SK-N-SH (cell line): ENCODE measurements around the gene ANKRD44.
"Not testable (repeated sequence)": the region's sequence is repeated elsewhere in the genome, so short reads cannot be mapped to it uniquely, and the experiment has no call there.

ENCODE experiments used
- CHD2 ChIP-seq: fragments of 150-350 bp; IDR thresholded peaks from 2 replicates; pipeline ENCODE4 v1.6.1; 2018; ENCODE audit warnings: low read length; ENCODE audit not compliant: partially characterized antibody
- CTCF ChIP-seq: fragments of 200-600 bp; sonication (generic); IDR thresholded peaks from 2 replicates; pipeline ENCODE4 v1.6.1; 2017; ENCODE audit warnings: antibody characterized with exemption, mild to moderate bottlenecking, moderate library complexity
- FOSL2 ChIP-seq: IDR thresholded peaks from 2 replicates; pipeline ENCODE4 v1.4.0; 2012; ENCODE audit warnings: low read depth, mild to moderate bottlenecking, moderate library complexity, borderline replicate concordance
- GATA2 ChIP-seq: sonication (generic); formaldehyde crosslinking; IDR thresholded peaks from 2 replicates; pipeline ENCODE4 v1.5.0; 2020; ENCODE audit warnings: mild to moderate bottlenecking, missing genetic modification reagents
- MEF2A ChIP-seq: IDR thresholded peaks from 2 replicates; pipeline ENCODE4 v1.4.0; 2012; ENCODE audit warnings: low read depth, borderline replicate concordance
- MXI1 ChIP-seq: IDR thresholded peaks from 2 replicates; pipeline ENCODE4 v1.6.1; 2012; ENCODE audit warnings: mild to moderate bottlenecking, low read depth, low read length, improper control_type of control experiment
- REST ChIP-seq: IDR thresholded peaks from 2 replicates; pipeline ENCODE4 v1.6.1; 2012; ENCODE audit warnings: mild to moderate bottlenecking, low read depth, low read length, moderate library complexity
- RFX5 ChIP-seq: IDR thresholded peaks from 2 replicates; pipeline ENCODE4 v1.6.1; 2012; ENCODE audit warnings: mild to moderate bottlenecking, improper control_type of control experiment, low read length
- TAF1 ChIP-seq: IDR thresholded peaks from 2 replicates; pipeline ENCODE4 v1.6.1; 2012; ENCODE audit warnings: low read depth, mild to moderate bottlenecking, low read length, moderate library complexity, borderline replicate concordance
- TEAD4 ChIP-seq: IDR thresholded peaks from 2 replicates; pipeline ENCODE4 v1.4.0; 2012; ENCODE audit warnings: mild to moderate bottlenecking, borderline replicate concordance; ENCODE audit not compliant: insufficient read depth
- YY1 ChIP-seq: IDR thresholded peaks from 2 replicates; pipeline ENCODE4 v1.4.0; 2012; ENCODE audit warnings: low read depth, mild to moderate bottlenecking

GRCh38 chr2:197008741-197009341 is 301.7 kb downstream of the ANKRD44 start:
- TF ChIP-seq TEAD4; YY1; CTCF; RFX5; MXI1; GATA2 (CRISPR knock-in tag); REST; TAF1; FOSL2; CHD2; MEF2A: not testable (repeated sequence)
